Cerebellar cortex (tissue), 1 donor: Measurements from ENCODE around the gene CAMK2B.

Experiments used
- DNase-seq: peaks from one replicate; pipeline ENCODE4 v3.0.0-alpha.2; 2015; ENCODE audit warnings: low spot score

The CAMK2B gene

GRCh38 chr7:44325201-44325671, at the start of gene CAMK2B:
Gene CAMK2B, minus strand, starts transcription at chr7:44325594. Its CDS starts 173 bp downstream, at chr7:44325421.
- peak; percentile 38 for DNase-seq

GRCh38 chr7:44374007-44374763, 48.8 kb upstream of the CAMK2B start:
- DNase-seq: no peak

- no peak for DNase-seq
These were observed 48.0 kb upstream of the CAMK2B start for GRCh38 chr7:44373418-44373740.

GRCh38 chr7:44372560-44373417, 47.4 kb upstream of the CAMK2B start:
- no peak for DNase-seq

GRCh38 chr7:44368885-44369284, 43.5 kb upstream of the CAMK2B start:
- no peak for DNase-seq

GRCh38 chr7:44368455-44368854, 43.1 kb upstream of the CAMK2B start:
- no peak for DNase-seq

GRCh38 chr7:44367475-44368043, 42.2 kb upstream of the CAMK2B start:
- no peak for DNase-seq

GRCh38 chr7:44366986-44367385, 41.6 kb upstream of the CAMK2B start:
- DNase-seq: no peak

- no peak for DNase-seq
These were observed 28.3 kb upstream of the CAMK2B start for GRCh38 chr7:44353668-44354067.

GRCh38 chr7:44348851-44349781, 23.7 kb upstream of the CAMK2B start:
- no peak for DNase-seq

GRCh38 chr7:44348300-44348699, 22.9 kb upstream of the CAMK2B start:
- DNase-seq: peak; percentile 34

- no peak for DNase-seq
These were observed 22.2 kb upstream of the CAMK2B start for GRCh38 chr7:44347546-44348114.

- no peak for DNase-seq
These were observed 20.7 kb upstream of the CAMK2B start for GRCh38 chr7:44346063-44346462.

- DNase-seq: no peak
These were observed 16.0 kb upstream of the CAMK2B start for GRCh38 chr7:44341401-44341800.

GRCh38 chr7:44338600-44338999, 13.2 kb upstream of the CAMK2B start:
- DNase-seq: no peak

- DNase-seq: no peak
These were observed 11.1 kb upstream of the CAMK2B start for GRCh38 chr7:44336491-44336890.

GRCh38 chr7:44335184-44335583, 9.8 kb upstream of the CAMK2B start:
- no peak for DNase-seq

- no peak for DNase-seq
These were observed 9.3 kb upstream of the CAMK2B start for GRCh38 chr7:44334734-44335097.

GRCh38 chr7:44333911-44334733, 8.7 kb upstream of the CAMK2B start:
- peak; percentile 72 for DNase-seq

- DNase-seq: no peak
These were observed 6.3 kb upstream of the CAMK2B start for GRCh38 chr7:44331682-44332081.

GRCh38 chr7:44330331-44330730, 4.9 kb upstream of the CAMK2B start:
- DNase-seq: no peak
